ENCODE measurements around the gene PRG2.

PRG2 gene

GRCh38 chr11:57425565-57426438 is 35.4 kb upstream of the PRG2 start:
- H3K36me3 Mint-ChIP-seq (ENCODE audit: low read depth), result peaks cover 18% of the 10 kb centered on the region
- peak overlapping the region; percentile 81 for H3K4me3 Mint-ChIP-seq
- peaks cover 11% of the 10 kb centered on the region for H3K27me3 Mint-ChIP-seq (ENCODE audit: low read depth)
- H3K9me3 Mint-ChIP-seq, result no peaks in the 10 kb centered on the region
- H3K4me1 Mint-ChIP-seq (ENCODE audit: low read depth), result peaks cover 38% of the 10 kb centered on the region
- H3K27ac Mint-ChIP-seq, result peak overlapping the region; percentile 77

- Mint-ChIP-seq H3K4me1 (ENCODE audit: low read depth) (peaks cover 38% of the 10 kb centered on the region), H3K4me3 (peak overlapping the region; percentile 81), H3K36me3 (ENCODE audit: low read depth) (peaks cover 18% of the 10 kb centered on the region), H3K9me3 (no peaks in the 10 kb centered on the region), H3K27me3 (ENCODE audit: low read depth) (peaks cover 10% of the 10 kb centered on the region), H3K27ac (peak overlapping the region; percentile 77)
Measured at GRCh38 chr11:57424792-57425564, 34.5 kb upstream of the PRG2 start.

- Mint-ChIP-seq H3K27me3 (ENCODE audit: low read depth) (peaks cover 4% of the 10 kb centered on the region), H3K27ac (peak overlapping the region; percentile 77), H3K9me3 (no peaks in the 10 kb centered on the region), H3K4me1 (ENCODE audit: low read depth) (peaks cover 39% of the 10 kb centered on the region), H3K36me3 (ENCODE audit: low read depth) (peaks cover 19% of the 10 kb centered on the region), H3K4me3 (peak overlapping the region; percentile 81)
Measured at GRCh38 chr11:57424137-57424791, 33.8 kb upstream of the PRG2 start.

GRCh38 chr11:57422669-57423068 is 32.2 kb upstream of the PRG2 start:
- no peak overlapping the region for H3K4me3 Mint-ChIP-seq
- H3K36me3 Mint-ChIP-seq (ENCODE audit: low read depth), result peaks cover 22% of the 10 kb centered on the region
- H3K4me1 Mint-ChIP-seq (ENCODE audit: low read depth), result peaks cover 41% of the 10 kb centered on the region
- H3K27ac Mint-ChIP-seq, result peak overlapping the region; percentile 53
- H3K9me3 Mint-ChIP-seq, result no peaks in the 10 kb centered on the region
- no peaks in the 10 kb centered on the region for H3K27me3 Mint-ChIP-seq (ENCODE audit: low read depth)

GRCh38 chr11:57421805-57422204 is 31.4 kb upstream of the PRG2 start:
- Mint-ChIP-seq H3K36me3 (ENCODE audit: low read depth) (peaks cover 28% of the 10 kb centered on the region), H3K4me3 (no peak overlapping the region), H3K4me1 (ENCODE audit: low read depth) (peaks cover 36% of the 10 kb centered on the region), H3K9me3 (no peaks in the 10 kb centered on the region), H3K27ac (no peak overlapping the region), H3K27me3 (ENCODE audit: low read depth) (no peaks in the 10 kb centered on the region)

- Mint-ChIP-seq H3K27me3 (ENCODE audit: low read depth) (no peaks in the 10 kb centered on the region), H3K4me1 (ENCODE audit: low read depth) (peaks cover 30% of the 10 kb centered on the region), H3K9me3 (no peaks in the 10 kb centered on the region), H3K27ac (no peak overlapping the region), H3K4me3 (no peak overlapping the region), H3K36me3 (ENCODE audit: low read depth) (peaks cover 30% of the 10 kb centered on the region)
Measured at GRCh38 chr11:57421066-57421465, 30.6 kb upstream of the PRG2 start.

- no peaks in the 10 kb centered on the region for H3K9me3 Mint-ChIP-seq
- peaks cover 17% of the 10 kb centered on the region for H3K4me1 Mint-ChIP-seq (ENCODE audit: low read depth)
- H3K36me3 Mint-ChIP-seq (ENCODE audit: low read depth), result peaks cover 39% of the 10 kb centered on the region
- H3K4me3 Mint-ChIP-seq, result no peak overlapping the region
- H3K27ac Mint-ChIP-seq, result no peak overlapping the region
- H3K27me3 Mint-ChIP-seq (ENCODE audit: low read depth), result no peaks in the 10 kb centered on the region
Measured at GRCh38 chr11:57419146-57419545, 28.7 kb upstream of the PRG2 start.

- no peaks in the 10 kb centered on the region for H3K9me3 Mint-ChIP-seq
- peaks cover 15% of the 10 kb centered on the region for H3K4me1 Mint-ChIP-seq (ENCODE audit: low read depth)
- no peaks in the 10 kb centered on the region for H3K27me3 Mint-ChIP-seq (ENCODE audit: low read depth)
- H3K36me3 Mint-ChIP-seq (ENCODE audit: low read depth), result peaks cover 43% of the 10 kb centered on the region
- no peak overlapping the region for H3K27ac Mint-ChIP-seq
- no peak overlapping the region for H3K4me3 Mint-ChIP-seq
Measured at GRCh38 chr11:57418131-57418530, 27.7 kb upstream of the PRG2 start.

GRCh38 chr11:57417056-57417455 is 26.6 kb upstream of the PRG2 start:
- Mint-ChIP-seq H3K4me1 (ENCODE audit: low read depth) (peaks cover 7% of the 10 kb centered on the region), H3K4me3 (no peak overlapping the region)

GRCh38 chr11:57416436-57416835 is 26.0 kb upstream of the PRG2 start:
- H3K27me3 Mint-ChIP-seq (ENCODE audit: low read depth), result no peaks in the 10 kb centered on the region
- H3K9me3 Mint-ChIP-seq, result no peaks in the 10 kb centered on the region
- peaks cover 40% of the 10 kb centered on the region for H3K36me3 Mint-ChIP-seq (ENCODE audit: low read depth)
- H3K4me1 Mint-ChIP-seq (ENCODE audit: low read depth), result peaks cover 7% of the 10 kb centered on the region
- no peak overlapping the region for H3K27ac Mint-ChIP-seq
- no peak overlapping the region for H3K4me3 Mint-ChIP-seq

More at GRCh38 chr11:57417056-57417455, 26.6 kb upstream of the PRG2 start:
- Mint-ChIP-seq H3K9me3 (no peaks in the 10 kb centered on the region), H3K36me3 (ENCODE audit: low read depth) (peaks cover 40% of the 10 kb centered on the region), H3K27me3 (ENCODE audit: low read depth) (no peaks in the 10 kb centered on the region), H3K27ac (no peak overlapping the region)

- Mint-ChIP-seq H3K9me3 (no peaks in the 10 kb centered on the region), H3K27me3 (ENCODE audit: low read depth) (no peaks in the 10 kb centered on the region), H3K4me1 (ENCODE audit: low read depth) (peaks cover 9% of the 10 kb centered on the region), H3K36me3 (ENCODE audit: low read depth) (peaks cover 47% of the 10 kb centered on the region), H3K4me3 (no peak overlapping the region), H3K27ac (no peak overlapping the region)
Measured at GRCh38 chr11:57414612-57415212, 24.3 kb upstream of the PRG2 start.

GRCh38 chr11:57413681-57414080 is 23.2 kb upstream of the PRG2 start:
- Mint-ChIP-seq H3K4me1 (ENCODE audit: low read depth) (peaks cover 7% of the 10 kb centered on the region), H3K27ac (no peak overlapping the region), H3K36me3 (ENCODE audit: low read depth) (peaks cover 46% of the 10 kb centered on the region), H3K4me3 (no peak overlapping the region), H3K27me3 (ENCODE audit: low read depth) (no peaks in the 10 kb centered on the region), H3K9me3 (no peaks in the 10 kb centered on the region)

- Mint-ChIP-seq H3K27ac (no peak overlapping the region), H3K27me3 (ENCODE audit: low read depth) (no peaks in the 10 kb centered on the region), H3K36me3 (ENCODE audit: low read depth) (peaks cover 47% of the 10 kb centered on the region), H3K9me3 (no peaks in the 10 kb centered on the region), H3K4me3 (no peak overlapping the region), H3K4me1 (ENCODE audit: low read depth) (peaks cover 24% of the 10 kb centered on the region)
Measured at GRCh38 chr11:57410287-57410686, 19.8 kb upstream of the PRG2 start.
